HG02798 (cell line): Measurements from ENCODE around the gene CTAGE9.
"Not testable (repeated sequence)": the region's sequence is repeated elsewhere in the genome, so short reads cannot be mapped to it uniquely, and the experiment has no call there.

ENCODE experiments used
- ATAC-seq: cut with Tn5 transposase; IDR thresholded peaks from one replicate; pipeline ENCODE4 v1.9.1; 2021; ENCODE audit warnings: mild to moderate bottlenecking; ENCODE audit not compliant: unreplicated experiment, poor library complexity

The CTAGE9 gene

DNA sequence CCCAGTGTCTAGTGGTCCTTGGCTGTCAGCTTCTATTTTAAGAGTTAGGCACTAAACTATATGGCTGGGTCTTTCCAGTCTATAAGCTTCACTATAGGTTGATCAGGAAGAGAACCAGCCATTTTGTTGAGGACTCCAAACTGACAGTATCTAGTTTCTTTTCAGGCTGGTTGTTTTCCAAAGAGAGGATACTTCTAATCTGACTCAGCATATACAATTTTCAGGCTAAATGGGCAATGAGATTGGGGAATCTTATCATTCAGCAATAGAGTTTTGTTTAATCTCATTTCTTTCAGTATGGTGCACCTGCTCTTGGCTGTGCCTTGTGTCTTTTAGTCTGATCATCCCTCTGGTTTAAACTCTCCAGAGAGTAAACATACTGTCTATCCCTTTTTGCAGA lies 20.4 kb upstream of the CTAGE9 start:
- ATAC-seq: no peak

DNA sequence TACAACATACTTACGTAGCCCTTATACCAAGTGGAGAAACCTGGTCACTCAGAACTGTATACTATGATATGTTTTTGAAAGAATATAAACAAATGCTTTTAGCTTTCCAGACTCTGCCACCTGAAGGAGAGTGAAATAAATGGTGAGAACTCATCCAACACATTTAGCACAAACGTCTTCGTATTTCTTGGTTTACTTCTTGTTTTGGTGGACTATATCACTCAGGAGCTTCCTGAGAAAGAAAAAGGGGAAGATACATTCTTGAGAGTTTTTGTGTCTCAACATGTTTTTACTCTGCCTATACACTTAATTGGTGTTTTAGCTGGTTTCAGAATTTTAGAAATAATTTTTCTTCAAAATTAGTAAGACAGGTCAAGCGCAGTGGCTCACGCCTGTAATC lies 19.4 kb upstream of the CTAGE9 start:
- ATAC-seq: no peak

DNA sequence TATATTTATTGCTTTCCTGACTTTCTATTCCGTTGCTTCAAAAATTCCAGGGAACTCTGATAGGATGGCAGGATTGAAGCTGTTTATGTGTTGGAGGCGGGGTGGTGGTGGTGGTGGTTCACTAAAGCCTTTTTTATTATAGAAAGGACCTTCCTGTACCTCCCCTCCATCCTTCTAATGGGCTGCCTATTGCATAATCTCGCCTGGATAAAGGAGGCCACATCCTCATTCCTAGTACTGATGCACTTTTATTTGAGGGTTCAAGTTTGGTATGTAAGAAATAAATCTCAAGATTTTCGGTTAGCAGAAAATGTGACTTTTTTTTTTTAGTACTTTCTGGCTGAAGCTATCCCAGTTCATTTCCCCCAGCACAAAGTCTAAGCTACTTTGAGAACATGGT lies 18.7 kb upstream of the CTAGE9 start:
- no peak for ATAC-seq

DNA sequence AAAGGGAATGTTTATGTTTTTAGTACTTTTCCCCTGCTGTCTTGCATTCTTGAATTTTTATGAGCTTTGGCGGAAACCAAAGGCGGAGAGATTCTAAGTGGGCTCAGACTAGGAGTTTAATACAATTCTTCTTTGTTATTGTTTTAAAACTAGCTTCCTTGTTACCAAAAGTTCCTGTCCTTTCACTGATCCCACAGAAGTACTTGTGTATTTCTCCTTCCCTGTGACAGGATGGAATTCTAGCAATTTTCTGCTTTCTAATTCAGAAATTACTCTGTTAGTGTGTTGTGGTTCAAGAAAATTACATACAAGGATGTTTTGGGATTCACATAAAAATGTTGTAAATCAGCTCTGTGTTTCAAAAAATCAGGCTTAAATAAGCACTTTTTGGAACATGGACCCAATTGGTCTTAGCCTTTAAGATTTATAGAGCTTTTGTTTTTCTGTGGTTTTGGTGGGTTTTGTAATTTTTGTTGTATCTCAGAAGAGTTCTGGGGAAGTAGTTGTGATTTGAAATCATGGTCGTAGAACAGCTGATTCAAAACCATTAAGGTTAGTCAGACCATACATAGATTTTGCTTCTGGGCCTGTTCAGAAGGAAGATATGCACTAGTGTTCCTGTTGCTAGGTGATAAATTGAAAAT lies 17.6 kb upstream of the CTAGE9 start:
- no peak for ATAC-seq

DNA sequence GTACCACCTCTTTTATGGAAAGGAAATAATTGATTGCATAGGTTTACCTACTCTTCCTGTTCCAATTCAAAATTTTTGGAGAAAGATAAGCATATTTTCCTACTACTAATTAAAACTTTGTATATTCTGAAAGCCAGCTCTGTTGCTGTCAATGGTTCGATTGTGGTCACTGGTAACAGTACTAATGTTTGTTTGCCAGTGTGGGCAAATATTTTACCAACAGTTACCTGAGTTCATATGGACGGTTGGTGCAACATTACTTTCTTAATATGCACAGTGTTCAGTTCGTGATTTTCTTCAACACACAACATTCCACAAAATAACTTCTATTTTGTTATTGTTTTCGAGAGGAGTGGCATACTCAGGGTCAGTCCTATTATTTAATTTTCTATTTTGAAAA lies 17.1 kb upstream of the CTAGE9 start:
- ATAC-seq: no peak

DNA sequence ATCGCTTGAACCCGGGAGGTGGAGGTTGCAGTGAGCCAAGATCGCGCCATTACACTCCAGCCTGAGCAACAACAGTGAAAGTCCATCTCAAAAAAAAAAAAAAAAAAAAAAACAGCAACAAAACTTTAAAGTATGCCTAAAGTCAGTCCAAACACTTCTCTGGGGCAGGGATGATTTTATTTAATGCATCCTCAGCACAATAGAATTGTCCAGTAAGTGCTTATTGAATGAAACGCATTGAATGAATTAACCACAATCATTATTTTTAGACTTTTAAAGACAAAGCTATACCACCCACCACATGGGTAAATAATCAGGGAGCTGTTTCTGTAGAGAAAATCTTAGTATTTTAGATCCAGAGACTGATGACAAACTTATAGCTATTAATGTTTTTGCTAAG lies 16.6 kb upstream of the CTAGE9 start:
- no peak for ATAC-seq

DNA sequence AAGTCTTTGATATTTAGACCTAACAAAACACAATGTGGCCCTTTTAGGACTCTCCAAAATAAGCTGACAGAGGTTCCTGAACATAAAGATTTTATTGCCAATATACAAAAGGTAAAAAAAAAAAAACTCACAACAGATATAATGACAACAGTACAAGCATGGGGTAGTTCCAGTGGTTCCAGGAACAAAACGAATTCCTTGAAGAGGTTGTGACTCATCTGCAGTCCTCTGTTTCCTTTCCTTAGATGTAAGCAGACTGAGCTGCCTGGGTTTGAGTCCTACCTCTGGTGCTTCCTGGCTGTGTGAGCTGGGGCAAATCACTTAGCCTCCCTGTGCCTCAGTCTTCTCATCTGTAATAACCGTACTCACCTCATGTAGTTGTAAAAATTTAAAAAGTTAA lies 13.3 kb upstream of the CTAGE9 start:
- no peak for ATAC-seq

DNA sequence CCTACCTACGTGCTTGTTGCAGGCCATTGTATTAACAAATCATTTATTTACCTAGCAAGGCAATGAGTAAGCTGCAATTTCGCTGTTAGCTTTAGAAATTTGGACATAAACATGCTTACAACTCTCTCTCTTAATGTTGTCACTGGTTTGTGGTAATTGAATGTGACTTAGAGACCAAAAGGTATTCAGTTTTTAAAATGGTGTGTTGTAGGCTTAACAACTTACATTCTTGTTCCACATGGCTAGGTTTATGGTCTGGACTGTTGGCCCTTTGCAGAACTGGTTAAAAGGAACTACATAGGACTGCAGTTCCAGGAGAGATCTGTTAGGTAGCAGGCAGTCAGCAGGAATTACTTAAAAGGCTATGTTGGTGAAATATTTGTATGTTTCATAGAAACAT lies 10.3 kb upstream of the CTAGE9 start:
- no peak for ATAC-seq

DNA sequence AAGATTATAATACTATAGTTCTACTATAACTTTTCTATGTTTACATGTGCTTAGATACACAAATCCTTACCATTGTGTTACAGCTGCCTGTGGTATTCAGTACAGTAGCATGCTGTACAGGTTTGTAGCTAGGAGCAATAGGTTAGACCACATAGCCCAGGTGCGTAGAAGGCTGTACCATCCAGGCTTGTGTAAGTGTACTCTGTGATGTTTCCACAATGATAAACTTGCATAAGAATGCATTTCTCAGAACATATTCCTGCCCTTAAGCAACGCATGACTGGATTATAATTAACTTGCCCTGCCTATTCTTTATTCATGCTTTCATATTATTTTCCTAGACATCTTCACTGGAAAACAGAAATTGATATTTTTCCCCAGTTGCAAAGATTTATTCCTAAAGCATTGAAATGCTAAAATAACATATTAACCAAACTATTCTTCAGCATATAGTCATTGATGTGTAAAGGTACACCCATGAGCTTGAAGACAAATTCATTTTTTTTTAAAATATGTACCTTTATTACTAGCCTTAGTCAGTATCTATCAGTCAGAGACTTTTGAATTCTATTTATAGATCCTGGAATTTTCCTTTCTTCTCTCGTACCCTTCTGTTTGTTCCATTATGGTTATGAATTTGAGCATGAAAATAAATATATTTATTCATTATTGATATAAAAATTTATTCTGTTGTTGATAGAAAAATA lies 7.2 kb upstream of the CTAGE9 start:
- no peak for ATAC-seq

DNA sequence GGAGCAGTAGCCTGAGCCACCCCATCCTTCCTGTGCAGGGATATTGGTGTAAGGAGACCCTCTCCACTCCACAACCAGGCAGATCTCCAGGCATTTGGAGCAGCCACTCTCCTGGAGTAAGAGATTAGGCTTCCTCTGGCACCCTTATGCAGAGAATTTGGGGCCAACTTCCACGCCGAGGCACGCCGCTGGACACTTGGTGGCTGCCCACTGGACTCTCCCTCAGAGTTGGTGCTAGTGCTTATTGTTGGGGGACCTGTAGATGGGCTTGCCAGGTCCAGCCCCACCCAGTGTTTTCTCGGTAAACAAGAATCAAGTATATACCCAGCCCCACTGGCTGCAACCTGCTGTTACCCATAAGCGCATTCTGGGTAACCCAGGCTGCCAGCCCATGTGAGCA lies 4.8 kb upstream of the CTAGE9 start:
- not testable (repeated sequence) for ATAC-seq

DNA sequence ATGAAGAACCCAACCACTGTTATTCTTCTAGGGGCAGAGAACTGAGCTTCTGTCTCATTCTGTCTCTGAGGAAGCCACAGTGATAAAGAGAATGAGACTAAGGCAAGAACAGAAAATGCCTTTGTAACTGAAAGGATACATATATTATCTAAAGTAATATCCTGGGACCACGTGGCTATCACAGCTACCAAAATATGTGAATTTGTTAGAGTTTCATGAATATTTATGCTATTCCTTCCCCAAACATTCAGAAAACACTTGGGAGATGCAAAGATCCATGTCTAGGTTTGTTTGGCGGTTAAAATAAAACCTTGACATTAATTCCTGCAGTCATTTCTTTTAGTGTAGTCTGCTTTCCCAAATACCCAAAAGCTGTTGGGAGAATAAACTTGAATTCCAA lies 6.9 kb downstream of the CTAGE9 start:
- not testable (repeated sequence) for ATAC-seq

DNA sequence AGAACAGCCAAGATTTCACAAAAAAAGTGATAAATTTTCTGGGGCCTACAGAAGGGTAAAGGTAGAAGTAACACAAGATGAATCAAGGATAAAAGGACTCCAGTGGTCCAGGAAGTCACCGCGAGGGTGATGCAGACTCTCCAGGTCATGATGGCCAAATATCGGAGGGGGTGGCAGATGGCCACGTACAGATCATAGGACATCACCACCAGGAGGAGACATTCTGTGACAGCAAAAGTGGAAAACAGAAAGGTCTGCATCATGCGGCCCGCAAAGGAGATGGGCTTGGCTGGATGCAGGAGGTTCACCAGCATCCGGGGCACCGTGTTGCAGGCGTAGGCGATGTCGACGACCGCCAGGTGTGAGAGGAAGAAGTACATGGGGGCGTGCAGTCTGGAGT lies 10.0 kb downstream of the CTAGE9 start:
- not testable (repeated sequence) for ATAC-seq

DNA sequence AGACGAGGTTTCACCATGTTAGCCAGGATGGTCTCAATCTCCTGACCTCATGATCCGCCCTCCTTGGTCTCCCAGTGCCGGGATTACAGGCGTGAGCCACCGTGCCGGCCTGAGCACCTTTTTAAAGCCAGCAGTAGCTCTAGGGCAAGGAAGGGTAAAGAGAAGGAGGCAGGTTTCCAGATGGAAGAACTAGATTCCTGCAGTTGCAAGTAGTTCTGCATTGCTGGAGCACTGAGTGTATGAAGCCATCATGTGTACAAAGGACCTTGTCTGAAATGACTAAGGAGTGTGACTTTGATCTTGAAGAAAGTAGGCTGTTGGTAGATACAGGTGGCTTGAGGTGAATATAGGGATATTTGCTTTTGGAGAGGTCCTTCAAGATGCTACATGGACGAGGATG lies 13.9 kb downstream of the CTAGE9 start:
- ATAC-seq: no peak

DNA sequence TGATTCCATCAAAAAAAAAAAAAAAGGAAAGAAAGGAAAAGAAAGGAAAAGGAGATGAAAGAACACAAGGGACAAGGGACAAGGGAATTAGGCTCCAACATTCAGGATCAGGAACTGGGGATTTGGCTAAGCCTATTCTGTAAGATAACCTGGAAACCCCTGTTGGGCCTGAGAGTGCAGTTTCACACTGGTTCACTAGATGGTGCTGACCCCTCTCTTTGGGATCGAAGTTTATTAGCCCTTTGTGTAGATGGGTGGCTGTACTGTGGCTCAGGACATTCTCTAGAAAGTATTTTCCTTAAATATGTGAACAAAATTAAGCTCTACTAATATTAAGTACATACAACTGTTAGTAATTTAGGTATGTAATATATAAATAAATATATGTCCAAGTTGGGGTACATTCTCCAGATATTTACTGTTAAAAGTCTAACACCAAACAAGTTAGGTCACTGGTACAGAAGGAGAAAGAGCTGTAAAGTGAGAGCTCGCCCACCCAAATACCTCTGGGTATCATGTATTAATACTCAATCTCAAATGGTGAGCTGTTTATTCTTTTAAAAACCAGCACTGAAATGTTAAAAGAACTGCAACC lies 15.9 kb downstream of the CTAGE9 start:
- ATAC-seq: peak; percentile 82

DNA sequence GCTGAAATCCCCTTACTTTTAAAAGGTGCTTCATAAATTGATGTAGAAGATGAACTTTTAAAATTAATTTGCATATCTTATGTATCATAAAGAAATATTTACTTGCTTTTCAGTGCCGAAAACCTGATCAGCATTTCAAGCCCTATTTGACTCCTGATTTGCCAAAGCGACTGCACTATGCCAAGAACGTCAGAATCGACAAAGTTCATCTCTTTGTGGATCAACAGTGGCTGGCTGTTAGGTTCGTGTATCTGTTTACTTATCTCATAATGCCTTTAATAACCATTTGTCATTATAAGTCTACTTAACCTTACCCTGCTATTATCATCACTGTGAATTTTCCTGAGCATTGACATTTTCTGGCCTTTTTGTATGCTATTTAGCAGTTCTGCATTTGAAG lies 17.4 kb downstream of the CTAGE9 start:
- ATAC-seq: no peak

DNA sequence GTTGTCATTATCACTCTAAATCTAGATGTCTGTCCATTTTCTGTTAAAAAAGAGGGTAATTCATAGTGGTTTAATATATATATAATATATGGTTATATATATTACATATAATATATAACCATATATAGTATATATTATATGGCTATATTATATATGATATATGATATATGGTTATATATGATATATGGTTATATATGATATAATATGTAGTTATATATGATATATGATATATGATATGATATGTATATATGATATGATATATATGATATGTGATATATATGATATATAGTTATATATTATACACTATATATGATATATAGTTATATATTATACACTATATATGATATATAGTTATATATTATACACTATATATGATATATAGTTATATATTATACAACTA lies 18.2 kb downstream of the CTAGE9 start:
- ATAC-seq: no peak

DNA sequence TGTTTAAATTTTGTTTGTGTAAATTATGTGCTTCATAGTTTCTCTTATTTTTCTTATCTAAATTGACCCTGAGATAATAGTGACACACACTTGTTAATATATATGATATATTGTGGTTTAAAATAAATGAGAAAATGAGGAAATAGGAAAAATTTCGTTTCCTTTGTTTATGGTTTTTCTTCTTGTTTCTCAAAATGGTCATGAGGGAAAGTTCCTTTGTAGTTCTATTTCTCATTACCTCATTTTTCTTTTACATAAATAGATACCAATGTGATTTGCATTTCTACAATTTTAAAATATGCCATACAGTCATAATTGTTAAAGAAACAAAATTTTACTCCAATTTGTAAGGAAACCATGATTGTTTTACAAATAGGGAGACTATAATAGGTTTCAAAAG lies 18.8 kb downstream of the CTAGE9 start:
- ATAC-seq: no peak

DNA sequence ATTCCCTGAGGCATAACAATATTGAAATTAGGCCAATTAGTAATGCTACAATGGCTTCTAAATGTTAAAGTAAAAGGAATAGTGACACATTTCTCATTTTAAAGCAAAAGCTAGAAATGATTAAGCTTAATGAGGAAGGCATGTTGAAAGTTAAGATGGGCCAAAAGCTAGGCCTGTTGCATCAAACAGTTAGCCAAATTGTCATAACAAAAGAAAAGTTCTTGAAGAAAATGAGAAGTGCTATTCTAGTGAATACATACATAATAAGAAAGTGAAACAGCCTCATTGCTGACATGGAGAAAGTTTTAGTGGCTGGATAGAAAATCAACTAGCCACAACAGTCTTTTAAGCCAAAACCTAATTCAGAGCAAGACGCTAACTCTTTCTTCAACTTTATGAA lies 22.5 kb downstream of the CTAGE9 start:
- ATAC-seq: peak; percentile 74

DNA sequence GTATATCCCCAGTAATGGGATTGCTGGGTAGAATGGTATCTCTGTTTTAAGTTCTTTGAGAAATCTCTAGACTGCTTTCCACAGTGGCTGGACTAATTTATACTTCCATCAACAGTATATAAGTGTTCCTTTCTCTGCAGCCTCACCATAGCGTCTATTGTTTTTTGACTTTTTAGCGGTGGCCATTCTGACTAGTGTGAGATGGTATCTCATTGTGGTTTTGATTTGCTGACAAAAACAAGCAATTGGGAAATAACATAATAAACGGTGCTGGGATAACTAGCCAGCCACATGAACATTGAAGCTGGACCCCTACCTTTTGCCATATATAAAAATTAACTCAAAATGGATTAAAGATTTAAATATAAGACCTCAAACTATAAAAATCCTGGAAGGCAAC lies 23.8 kb downstream of the CTAGE9 start:
- ATAC-seq: no peak

DNA sequence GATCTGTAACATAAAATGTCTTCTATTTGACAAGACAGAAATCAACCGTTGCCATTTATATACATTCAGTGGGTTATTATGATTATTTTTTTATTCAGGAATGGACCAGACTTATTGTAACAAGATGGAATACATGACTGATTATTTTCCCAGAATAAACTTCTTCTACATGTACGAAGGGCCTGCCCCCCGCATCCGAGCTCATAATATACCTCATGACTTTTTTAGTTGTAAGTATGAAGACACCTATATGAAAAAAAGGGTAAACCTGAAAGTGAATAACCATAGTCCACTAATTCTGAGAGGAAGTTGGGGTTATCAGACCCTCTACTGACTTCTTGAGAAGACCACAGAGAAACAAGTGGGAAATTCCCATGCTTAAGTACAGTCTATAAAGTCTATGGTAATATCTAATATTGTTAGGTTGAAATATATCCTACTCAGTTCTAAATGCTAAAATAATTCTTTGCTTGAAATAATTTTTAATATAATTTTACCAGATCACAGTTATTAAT lies 25.5 kb downstream of the CTAGE9 start:
- ATAC-seq: peak; percentile 64

DNA sequence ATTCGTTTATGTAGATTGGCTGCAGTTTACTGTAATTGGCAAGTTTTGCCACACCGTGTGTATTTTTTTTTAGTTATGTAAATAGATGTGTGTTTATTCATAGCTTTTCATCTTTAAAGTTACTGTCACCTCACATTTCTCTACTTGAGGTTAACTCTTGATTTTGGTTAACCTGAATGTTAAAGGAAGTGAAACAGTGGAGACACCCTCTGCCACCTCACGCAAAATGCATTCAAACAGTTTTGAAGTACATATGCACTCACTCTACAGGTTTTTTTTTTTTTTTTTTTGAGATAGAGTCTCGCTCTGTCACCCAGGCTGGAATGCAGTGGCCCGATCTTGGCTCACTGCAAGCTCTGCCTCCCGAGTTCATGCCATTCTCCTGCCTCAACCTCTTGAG lies 27.3 kb downstream of the CTAGE9 start:
- ATAC-seq: peak; percentile 73

DNA sequence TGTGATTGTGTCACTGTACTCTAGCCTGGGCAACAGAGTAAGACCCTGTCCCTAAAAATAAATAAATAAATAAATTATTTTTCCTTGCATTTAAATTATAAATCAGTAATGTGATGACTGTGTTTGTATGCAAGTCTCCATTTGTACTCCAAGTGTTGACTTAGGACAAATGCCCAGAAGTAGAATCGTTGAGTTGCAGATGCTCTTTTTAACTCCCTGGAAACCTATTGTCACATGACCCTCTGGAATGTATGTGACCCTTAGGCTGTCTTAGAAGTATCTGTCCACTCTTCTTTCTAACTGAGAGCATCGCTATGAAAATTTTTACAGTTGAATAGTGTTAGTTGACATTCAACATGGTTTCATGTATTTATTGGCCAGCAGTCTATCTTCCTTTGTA lies 28.4 kb downstream of the CTAGE9 start:
- ATAC-seq: no peak
